Measurements from ENCODE around the gene CNPY4.
A peak's percentile ranks its signal among the peaks of the same experiment; 100 is the strongest.

CNPY4 gene

GRCh38 chr7:100074841-100075240 lies 44.6 kb upstream of the CNPY4 start:
- no peaks in the 10 kb centered on the region for H3K27me3 ChIP-seq (ENCODE audit: insufficient read depth, poor library complexity, severe bottlenecking)
- H3K4me3 ChIP-seq (ENCODE audit: severe bottlenecking), result no peak overlapping the region
- DNase-seq (ENCODE audit: low spot score), result no peak
- TF ChIP-seq, protein P1, sequence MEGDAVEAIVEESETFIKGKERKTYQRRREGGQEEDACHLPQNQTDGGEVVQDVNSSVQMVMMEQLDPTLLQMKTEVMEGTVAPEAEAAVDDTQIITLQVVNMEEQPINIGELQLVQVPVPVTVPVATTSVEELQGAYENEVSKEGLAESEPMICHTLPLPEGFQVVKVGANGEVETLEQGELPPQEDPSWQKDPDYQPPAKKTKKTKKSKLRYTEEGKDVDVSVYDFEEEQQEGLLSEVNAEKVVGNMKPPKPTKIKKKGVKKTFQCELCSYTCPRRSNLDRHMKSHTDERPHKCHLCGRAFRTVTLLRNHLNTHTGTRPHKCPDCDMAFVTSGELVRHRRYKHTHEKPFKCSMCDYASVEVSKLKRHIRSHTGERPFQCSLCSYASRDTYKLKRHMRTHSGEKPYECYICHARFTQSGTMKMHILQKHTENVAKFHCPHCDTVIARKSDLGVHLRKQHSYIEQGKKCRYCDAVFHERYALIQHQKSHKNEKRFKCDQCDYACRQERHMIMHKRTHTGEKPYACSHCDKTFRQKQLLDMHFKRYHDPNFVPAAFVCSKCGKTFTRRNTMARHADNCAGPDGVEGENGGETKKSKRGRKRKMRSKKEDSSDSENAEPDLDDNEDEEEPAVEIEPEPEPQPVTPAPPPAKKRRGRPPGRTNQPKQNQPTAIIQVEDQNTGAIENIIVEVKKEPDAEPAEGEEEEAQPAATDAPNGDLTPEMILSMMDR (IDR thresholded peaks at IDR 0.05; ENCODE audit: poor library complexity, severe bottlenecking), result no peak
- peaks cover 100% of the 10 kb centered on the region for H3K36me3 ChIP-seq (ENCODE audit: low read depth)
- peaks cover 20% of the 10 kb centered on the region for H3K9me3 ChIP-seq (ENCODE audit: severe bottlenecking)
- no peak overlapping the region for H3K27ac ChIP-seq (ENCODE audit: poor library complexity, severe bottlenecking)
- no peaks in the 10 kb centered on the region for H3K4me1 ChIP-seq (ENCODE audit: insufficient read depth, poor library complexity, severe bottlenecking)
- no peak for ATAC-seq (ENCODE audit: low read depth)

DNA sequence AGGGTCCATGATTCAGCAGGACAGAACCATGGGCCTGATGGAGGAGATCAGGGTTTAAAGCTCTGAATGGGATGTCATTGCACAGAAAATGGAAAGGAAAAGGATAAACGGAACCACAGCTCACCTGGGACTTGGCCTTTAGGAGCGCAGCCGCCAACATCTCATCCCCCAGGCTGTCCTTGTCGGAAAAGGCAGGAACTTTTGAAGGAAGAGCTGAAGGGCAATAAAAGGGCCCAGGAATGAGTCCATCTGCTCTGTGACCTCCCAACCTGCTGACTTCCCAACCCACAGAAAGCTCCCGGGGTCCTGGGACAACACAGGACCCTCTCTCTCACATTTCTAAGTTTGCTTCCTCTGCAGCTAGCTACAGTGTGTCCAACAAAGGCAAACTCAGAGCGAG lies 44.0 kb upstream of the CNPY4 start:
- Histone ChIP-seq H3K4me3 (ENCODE audit: severe bottlenecking) (no peak overlapping the region), H3K9me3 (ENCODE audit: severe bottlenecking) (peaks cover 20% of the 10 kb centered on the region), H3K36me3 (ENCODE audit: low read depth) (peaks cover 98% of the 10 kb centered on the region), H3K4me1 (ENCODE audit: insufficient read depth, poor library complexity, severe bottlenecking) (peaks cover 2% of the 10 kb centered on the region), H3K27me3 (ENCODE audit: insufficient read depth, poor library complexity, severe bottlenecking) (no peaks in the 10 kb centered on the region), H3K27ac (ENCODE audit: poor library complexity, severe bottlenecking) (no peak overlapping the region)
- ATAC-seq (ENCODE audit: low read depth) (no peak), DNase-seq (ENCODE audit: low spot score) (no peak)
- TF ChIP-seq, protein P1 (IDR thresholded peaks at IDR 0.05; ENCODE audit: poor library complexity, severe bottlenecking), result no peak

- Histone ChIP-seq H3K4me3 (ENCODE audit: severe bottlenecking) (no peak overlapping the region), H3K9me3 (ENCODE audit: severe bottlenecking) (peaks cover 6% of the 10 kb centered on the region), H3K27me3 (ENCODE audit: insufficient read depth, poor library complexity, severe bottlenecking) (no peaks in the 10 kb centered on the region), H3K27ac (ENCODE audit: poor library complexity, severe bottlenecking) (no peak overlapping the region), H3K4me1 (ENCODE audit: insufficient read depth, poor library complexity, severe bottlenecking) (peaks cover 7% of the 10 kb centered on the region), H3K36me3 (ENCODE audit: low read depth) (peaks cover 80% of the 10 kb centered on the region)
- ATAC-seq (ENCODE audit: low read depth), result no peak
- TF ChIP-seq, protein P1 (IDR thresholded peaks at IDR 0.05; ENCODE audit: poor library complexity, severe bottlenecking), result no peak
- no peak for DNase-seq (ENCODE audit: low spot score)
Observed at GRCh38 chr7:100077205-100077604, 42.2 kb upstream of the CNPY4 start.

DNA sequence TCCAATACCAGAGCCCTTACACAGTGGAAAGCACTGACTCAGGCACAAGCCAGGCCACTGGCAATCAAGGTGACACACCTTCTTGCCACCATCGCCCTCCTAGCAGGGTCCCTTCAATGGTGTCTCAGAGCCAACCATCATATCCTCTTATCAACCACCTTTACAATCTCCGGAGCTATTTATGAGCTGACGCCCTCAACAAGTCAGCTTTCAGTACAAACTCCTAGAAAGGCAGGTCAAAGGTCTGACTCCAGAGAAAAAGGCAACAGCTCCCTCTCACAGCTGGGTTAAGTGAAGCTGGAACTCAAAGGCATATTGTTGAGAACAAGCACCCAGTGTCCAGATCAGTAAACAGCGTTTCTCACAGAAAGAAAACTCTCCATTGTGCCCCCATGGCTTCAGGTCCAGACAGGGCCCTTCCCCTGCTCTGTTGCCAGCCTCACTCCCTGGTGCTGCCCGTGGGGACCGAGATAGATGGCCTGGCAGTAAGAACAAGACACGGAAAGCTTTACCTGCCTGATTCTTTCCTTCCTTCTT lies 40.3 kb upstream of the CNPY4 start:
- Histone ChIP-seq H3K4me3 (ENCODE audit: severe bottlenecking) (no peak overlapping the region), H3K9me3 (ENCODE audit: severe bottlenecking) (no peaks in the 10 kb centered on the region), H3K27ac (ENCODE audit: poor library complexity, severe bottlenecking) (no peak overlapping the region), H3K36me3 (ENCODE audit: low read depth) (peaks cover 62% of the 10 kb centered on the region), H3K27me3 (ENCODE audit: insufficient read depth, poor library complexity, severe bottlenecking) (no peaks in the 10 kb centered on the region), H3K4me1 (ENCODE audit: insufficient read depth, poor library complexity, severe bottlenecking) (peaks cover 9% of the 10 kb centered on the region)
- DNase-seq (ENCODE audit: low spot score) (no peak), ATAC-seq (ENCODE audit: low read depth) (no peak)
- TF ChIP-seq, protein P1 (IDR thresholded peaks at IDR 0.05; ENCODE audit: poor library complexity, severe bottlenecking), result no peak

DNA sequence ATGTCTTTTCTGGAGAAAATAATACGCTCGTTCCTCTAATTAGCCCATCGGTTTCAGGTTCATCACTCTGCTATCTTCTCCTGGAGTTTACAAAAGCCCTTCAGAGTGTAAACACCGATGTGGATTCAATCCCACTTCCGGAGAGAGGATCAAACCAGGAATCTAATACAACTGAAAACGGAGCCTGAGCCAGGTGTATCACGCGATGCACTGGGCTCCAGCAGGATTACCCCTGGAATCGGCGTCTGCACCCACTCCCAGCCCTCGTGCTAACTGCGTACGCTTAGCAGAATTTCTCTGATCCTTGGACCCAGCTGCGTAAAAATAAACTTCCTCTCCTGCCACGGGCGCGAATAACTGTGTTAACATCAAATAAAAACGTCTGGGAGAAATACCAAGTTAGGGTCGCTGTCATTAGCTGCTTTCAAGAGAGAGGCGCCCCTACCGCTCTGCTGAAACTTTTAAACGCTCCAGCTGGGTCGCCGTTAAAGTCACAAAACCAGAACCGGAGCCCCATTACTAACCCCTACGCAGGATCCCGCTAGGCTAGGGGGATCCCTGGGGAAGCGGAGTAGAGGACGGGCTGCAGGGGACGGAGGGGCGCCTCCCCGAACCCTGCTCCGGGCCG lies 38.4 kb upstream of the CNPY4 start:
- Histone ChIP-seq H3K36me3 (ENCODE audit: low read depth) (peaks cover 42% of the 10 kb centered on the region), H3K27ac (ENCODE audit: poor library complexity, severe bottlenecking) (peak overlapping the region; percentile 33), H3K9me3 (ENCODE audit: severe bottlenecking) (no peaks in the 10 kb centered on the region), H3K27me3 (ENCODE audit: insufficient read depth, poor library complexity, severe bottlenecking) (no peaks in the 10 kb centered on the region), H3K4me1 (ENCODE audit: insufficient read depth, poor library complexity, severe bottlenecking) (peaks cover 9% of the 10 kb centered on the region), H3K4me3 (ENCODE audit: severe bottlenecking) (peak overlapping the region; percentile 97)
- DNase-seq (ENCODE audit: low spot score), result no peak
- TF ChIP-seq, protein P1 (IDR thresholded peaks at IDR 0.05; ENCODE audit: poor library complexity, severe bottlenecking), result no peak
- peak; percentile 32 for ATAC-seq (ENCODE audit: low read depth)

Measured in RWPE2 (cell line).